Activated effector memory CD4-positive, alpha-beta T cell treated with anti-CD3 and anti-CD28 coated beads, Interleukin-2, amount 50 U/mL, for 16 hours (primary cell): ENCODE measurements around the gene SIRT7.

Source experiments
- DNase-seq: peaks from one replicate; pipeline ENCODE4 v3.0.0-alpha.2; 2020

The SIRT7 gene

DNA sequence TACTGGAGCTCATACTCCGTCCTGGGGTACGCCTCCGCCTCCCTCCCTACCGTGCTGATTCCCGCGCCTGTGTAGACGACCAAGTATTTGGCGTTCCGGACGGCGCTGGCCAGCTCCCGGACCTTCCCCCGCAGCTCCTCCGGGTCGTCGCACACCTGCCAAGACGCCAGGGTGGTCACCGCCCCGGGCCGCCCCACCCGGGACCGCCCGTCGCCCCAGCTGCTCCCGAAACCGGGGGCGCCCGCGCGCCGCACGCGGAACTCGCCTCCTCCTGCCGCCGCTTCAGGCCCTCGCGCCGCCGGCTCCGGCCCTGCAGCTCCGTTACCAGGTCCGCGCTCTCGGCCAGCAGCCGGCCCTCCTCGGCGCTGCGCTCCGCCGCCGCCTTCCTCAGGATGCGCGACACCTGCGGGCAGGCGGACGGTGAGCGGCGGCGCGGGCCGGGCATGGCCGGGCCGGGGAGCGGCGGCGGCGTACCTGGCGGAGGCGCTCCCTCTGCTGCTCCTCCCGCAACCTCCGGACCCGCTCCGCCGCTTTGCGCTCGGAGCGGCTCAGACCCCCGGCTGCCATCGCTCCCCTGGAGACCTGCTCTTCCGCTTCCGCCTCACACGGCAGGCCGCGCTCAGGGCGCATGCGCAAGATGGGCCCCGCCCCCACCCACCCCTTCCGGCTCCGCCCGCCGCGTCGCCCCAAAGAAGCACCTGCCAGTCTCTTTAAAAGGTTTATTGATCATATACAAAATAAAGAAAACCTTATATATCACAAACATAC, at the start of gene SIRT7:
Gene SIRT7, minus strand, starts transcription at position 612 of the 768 bp plus-strand sequence. Its CDS starts 45 bp downstream, at position 567.
- peak; percentile 93 for DNase-seq

- DNase-seq = no peak
These were observed 49.2 kb upstream of the SIRT7 start for GRCh38 chr17:81967244-81967532.

- no peak for DNase-seq
These were observed 48.6 kb upstream of the SIRT7 start for GRCh38 chr17:81966343-81967243.

- DNase-seq = no peak
These were observed 46.3 kb upstream of the SIRT7 start for GRCh38 chr17:81964081-81964849.

- DNase-seq = no peak
These were observed 44.8 kb upstream of the SIRT7 start for GRCh38 chr17:81962499-81963441.

DNA sequence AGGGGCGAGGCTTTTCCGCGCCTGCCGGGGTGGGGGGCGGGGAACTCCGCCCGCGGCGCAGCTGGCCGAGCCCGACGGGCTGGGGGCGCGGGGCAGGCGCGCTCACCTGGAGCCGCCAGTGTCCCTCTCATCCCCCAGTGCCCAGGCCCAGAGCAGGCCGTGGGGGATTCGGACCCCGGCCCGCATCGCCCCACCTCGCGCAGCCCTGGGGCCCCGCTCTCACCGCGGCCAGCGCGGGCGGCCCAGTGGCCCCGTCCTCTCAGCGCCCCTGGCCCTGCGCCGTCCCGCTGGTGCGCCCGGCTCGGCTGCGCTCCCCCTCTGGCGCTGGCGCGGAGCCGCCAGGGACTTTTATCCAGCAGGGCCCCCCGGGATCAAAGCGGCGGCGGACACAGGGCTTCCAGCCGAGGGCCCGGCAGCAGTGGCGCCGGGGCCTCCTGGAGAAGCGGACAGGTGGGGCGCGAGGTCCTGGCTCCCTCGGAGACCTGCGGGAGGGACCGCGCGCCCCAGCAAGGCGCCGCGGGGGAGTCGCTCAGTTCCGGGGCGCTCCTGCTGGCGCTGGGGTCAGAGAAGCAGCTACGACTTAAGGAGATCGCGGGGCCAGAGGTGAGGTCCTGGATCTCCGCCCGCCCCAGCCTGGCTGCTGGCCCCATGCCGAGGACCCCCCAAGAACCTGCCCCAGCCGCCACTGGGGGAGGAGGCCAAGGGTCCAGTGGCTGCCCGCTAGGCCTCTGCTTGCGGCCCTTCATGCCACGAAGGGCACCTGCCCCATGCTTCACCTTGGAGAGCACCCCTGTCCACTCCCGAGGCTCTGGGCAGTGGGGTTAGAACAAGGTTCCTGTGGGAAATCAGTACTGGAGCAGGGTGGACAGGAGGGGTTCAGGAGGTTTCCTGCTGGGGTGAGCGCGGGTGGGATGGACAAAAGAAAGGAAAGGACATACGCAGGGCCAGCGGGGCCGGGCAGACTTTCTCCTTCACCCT, 43.8 kb upstream of the SIRT7 start:
- DNase-seq = no peak

DNA sequence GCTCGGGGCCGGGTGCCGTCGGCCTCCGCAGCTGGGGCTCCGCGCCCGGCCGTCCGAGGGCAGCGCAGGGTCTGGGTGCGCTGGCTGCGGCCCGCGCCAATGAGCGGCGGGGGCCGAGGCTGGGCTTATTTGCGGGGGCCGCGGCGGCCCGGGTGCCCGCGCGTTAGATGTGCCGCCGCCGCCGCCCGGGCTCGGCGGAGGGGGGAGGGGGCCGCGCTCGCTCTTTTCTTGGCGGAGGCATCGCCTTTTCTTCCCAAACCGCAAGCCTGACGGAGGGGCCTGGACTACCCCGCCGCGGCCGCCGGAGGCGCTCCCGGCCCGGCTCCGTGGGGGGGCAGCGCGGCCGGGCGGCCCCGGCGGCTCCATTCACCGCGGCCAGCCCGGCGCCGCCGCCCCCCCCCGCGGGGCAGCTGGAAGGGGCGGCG, 43.1 kb upstream of the SIRT7 start, which contains the start of gene NOTUM:
Gene NOTUM, minus strand, starts transcription at position 101 of the 425 bp plus-strand sequence. CDS start 278 bp downstream, outside the sequence.
- DNase-seq = no peak

GRCh38 chr17:81960130-81960958, 42.4 kb upstream of the SIRT7 start:
- no peak for DNase-seq

GRCh38 chr17:81959362-81960129, 41.6 kb upstream of the SIRT7 start:
- DNase-seq = peak; percentile 93

GRCh38 chr17:81958633-81959342, 40.8 kb upstream of the SIRT7 start:
- no peak for DNase-seq

GRCh38 chr17:81957691-81958432, 39.9 kb upstream of the SIRT7 start:
- DNase-seq = no peak

DNA sequence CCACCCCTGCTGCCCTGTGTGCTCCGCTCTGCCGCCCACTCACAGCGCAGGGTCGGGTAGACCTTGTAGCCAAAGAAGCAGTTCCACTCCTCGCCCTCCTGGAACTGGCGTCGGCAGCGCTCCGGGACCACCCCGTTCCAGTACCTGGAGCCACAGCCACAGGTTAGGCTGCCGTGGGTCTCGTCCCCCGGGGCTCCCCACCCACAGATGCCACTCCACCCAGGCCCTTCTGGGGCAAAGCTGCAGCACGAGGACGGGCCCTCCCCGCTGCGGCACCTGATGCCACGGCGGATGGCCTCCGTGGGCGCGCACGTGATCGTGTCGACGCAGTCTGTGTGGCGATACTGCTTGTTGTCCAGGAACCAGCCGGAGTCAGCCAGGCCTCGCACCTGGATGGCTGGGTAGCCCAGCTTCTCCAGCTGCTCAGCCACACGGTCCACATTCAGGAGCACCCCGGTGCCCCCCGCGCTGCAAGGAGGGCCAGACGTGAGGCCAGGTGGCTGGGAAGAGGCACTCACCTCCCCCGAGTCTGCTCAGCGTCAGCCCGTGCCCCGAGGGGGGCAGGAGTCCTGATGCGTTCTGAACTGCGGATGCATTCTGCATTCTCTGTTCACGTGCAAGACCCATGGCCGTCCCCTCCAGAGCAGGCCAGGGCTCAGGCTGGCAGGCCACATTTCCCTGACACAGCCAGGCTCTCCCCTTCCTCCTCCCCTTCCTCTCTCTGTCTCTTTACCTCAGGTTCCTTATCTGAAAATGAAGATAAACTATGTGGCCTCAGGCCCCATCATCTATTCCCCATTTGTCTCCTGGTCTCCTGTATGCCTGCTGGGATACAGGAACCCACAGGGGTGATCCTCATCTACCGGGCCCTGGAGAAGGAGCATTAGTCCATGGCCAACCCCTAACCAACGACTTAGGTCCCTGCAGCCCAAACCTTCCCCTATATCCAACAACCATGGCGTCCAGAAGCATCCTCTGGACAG, 38.9 kb upstream of the SIRT7 start:
- DNase-seq = no peak

DNA sequence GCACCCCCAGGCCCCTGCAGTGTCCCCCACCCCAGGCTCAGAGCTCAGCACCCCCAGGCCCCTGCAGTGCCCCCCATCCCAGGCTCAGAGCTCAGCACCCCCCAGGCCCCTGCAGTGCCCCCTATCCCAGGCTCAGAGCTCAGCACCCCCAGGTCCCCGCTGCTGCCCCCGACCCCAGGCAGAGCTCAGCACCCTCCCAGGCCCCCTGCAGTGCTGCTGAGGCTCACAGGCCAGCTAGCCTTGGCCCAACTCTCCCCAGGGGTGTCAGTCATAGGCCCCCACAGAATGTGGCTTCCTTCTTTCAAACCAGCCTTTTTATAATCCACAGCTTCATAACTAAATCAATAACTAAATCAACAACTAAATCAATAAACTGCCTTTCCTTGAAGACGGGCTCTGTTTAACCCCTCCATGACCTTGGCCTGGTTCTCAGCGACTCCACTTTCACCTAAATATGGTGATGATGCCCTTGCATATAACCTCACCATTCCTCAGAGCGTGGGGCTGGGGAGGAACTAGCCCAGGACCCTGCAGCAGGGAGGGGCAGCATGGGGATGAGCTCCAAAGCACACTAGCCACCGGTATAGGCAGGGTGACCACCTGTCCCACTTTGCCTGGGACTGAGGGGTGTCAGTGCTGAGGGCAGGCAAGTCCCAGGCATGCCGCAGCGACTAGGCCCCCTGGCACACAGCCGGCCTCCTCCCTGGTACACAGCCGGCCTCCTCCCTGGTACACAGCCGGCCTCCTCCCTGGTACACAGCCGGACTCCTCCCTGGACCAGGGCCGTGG, 38.0 kb upstream of the SIRT7 start:
- no peak for DNase-seq

DNA sequence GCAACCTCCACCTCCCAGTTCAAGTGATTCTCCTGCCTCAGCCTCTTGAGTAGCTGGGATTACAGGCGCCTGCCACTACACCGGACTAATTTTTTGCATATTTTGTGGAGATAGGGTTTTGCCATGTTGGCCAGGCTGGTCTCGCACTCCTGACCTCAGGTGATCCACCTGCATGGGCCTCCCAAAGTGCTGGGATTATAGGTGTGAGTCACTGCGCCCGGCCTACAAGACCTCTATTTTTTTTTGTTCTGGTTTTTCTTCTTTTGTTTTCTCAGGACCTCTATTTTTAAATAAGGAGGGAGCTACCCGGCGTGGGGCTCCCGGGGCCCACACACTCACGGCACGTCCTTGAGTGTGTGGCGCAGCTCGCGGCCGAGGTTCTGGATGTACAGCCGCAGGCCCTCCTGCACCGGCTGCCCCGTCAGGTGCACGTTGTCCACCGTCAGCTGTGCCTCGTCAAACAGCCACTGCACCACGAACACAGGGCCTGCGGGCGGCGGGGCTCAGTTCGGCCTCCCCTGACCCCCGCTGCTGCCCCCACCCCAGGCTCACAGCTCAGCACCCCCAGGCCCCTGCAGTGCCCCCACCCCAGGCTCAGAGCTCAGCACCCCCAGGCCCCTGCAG, 37.2 kb upstream of the SIRT7 start:
- no peak for DNase-seq
